Dendritic cell treated with granulocyte-macrophage colony-stimulating factor and Interleukin-4, amounts not matched to agents 40 ng/mL and 50 ng/mL, for 4 days (primary cell): ENCODE data around the gene DDX3X.
"Not testable (repeated sequence)": the region's sequence is repeated elsewhere in the genome, so short reads cannot be mapped to it uniquely, and the experiment has no call there.

Source experiments
- H3K27ac Mint-ChIP-seq: one replicate; pipeline ENCODE4 v1.8.0; 2022; ENCODE audit warnings: mild to moderate bottlenecking, mixed read lengths
- H3K27me3 Mint-ChIP-seq: one replicate; pipeline ENCODE4 v1.8.0; 2022; ENCODE audit warnings: mild to moderate bottlenecking, mixed read lengths
- H3K36me3 Mint-ChIP-seq: one replicate; pipeline ENCODE4 v1.8.0; 2022; ENCODE audit warnings: low read depth, mixed read lengths
- H3K4me1 Mint-ChIP-seq: one replicate; pipeline ENCODE4 v1.8.0; 2022; ENCODE audit warnings: low read depth, mixed read lengths
- H3K4me3 Mint-ChIP-seq: one replicate; pipeline ENCODE4 v1.8.0; 2022; ENCODE audit warnings: mild to moderate bottlenecking, moderate library complexity, mixed read lengths
- H3K9me3 Mint-ChIP-seq: one replicate; pipeline ENCODE4 v1.8.0; 2022; ENCODE audit warnings: mixed read lengths
- intact Hi-C: fragments of 100-400 bp; cut with micrococcal nuclease; formaldehyde crosslinking; loops from one replicate; pipeline ENCODE4 v1.15.0; 2022

DDX3X gene

GRCh38 chrX:41369152-41369551 lies 35.2 kb downstream of the DDX3X start:
- Mint-ChIP-seq H3K27me3 (no peaks in the 10 kb centered on the region), H3K36me3 (no peaks in the 10 kb centered on the region), H3K4me1 (no peaks in the 10 kb centered on the region), H3K9me3 (no peaks in the 10 kb centered on the region), H3K4me3 (no peak overlapping the region), H3K27ac (no peak overlapping the region)
- intact Hi-C loops: no loop called here

DNA sequence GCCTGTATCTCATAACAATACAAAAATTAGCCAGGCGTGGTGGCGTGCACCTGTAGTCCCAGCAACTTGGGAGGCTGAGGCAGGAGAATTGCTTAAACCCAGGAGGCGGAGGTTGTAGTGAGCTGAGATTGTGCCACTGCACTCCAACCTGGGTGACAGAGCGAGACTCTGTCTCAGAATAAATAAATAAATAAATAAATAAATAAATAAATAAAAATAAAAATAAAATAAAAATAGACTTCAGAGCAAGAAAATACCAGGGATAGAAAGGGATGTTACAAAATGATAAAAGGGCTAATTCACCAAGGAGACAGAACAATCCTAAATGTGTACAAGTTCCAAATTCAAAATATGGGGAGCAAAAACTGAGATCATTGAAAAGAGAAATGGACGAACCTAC lies 37.6 kb downstream of the DDX3X start:
- H3K27ac Mint-ChIP-seq, H3K27me3 Mint-ChIP-seq, intact Hi-C loops, H3K4me3 Mint-ChIP-seq, H3K9me3 Mint-ChIP-seq, H3K4me1 Mint-ChIP-seq, H3K36me3 Mint-ChIP-seq: not testable (repeated sequence)

DNA sequence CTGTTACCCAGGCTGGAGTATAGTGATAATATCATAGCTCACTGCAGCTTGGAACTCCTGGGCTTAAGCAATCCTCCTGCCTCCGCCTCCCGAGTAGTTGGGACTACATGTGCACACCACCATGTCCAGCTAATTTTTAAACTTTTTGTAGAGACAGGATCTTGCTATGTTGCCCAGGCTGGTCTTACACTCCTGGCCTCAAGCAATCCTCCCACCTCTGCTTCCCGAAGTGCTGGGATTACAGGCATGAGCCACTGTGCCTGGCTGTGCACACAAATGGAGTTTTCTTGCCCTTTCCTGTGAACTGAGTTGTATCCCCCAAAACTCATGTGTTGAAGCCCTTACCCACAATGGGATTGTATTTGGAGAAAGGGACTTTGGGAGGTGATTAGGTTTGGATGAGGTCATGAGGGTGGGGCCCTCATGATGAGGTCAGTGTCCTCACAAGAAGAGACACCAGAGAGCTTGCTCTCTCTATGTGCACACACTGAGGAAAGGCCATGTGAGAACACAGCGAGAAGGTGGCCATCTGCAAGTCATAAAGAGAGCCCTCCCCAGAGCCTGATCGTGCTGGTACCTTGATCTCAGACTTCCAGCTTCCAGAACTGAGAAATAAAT lies 40.1 kb downstream of the DDX3X start:
- Mint-ChIP-seq H3K27me3 (no peaks in the 10 kb centered on the region), H3K27ac (no peak overlapping the region), H3K4me3 (no peak overlapping the region)

GRCh38 chrX:41377624-41378023 lies 43.7 kb downstream of the DDX3X start:
- intact Hi-C loops: no loop called here
- no peak overlapping the region for H3K27ac Mint-ChIP-seq
- H3K9me3 Mint-ChIP-seq: no peaks in the 10 kb centered on the region
- no peaks in the 10 kb centered on the region for H3K27me3 Mint-ChIP-seq
- H3K4me1 Mint-ChIP-seq: peaks cover 16% of the 10 kb centered on the region
- H3K4me3 Mint-ChIP-seq: no peak overlapping the region
- no peaks in the 10 kb centered on the region for H3K36me3 Mint-ChIP-seq

More for the DNA sequence above, 40.1 kb downstream of the DDX3X start:
- no peaks in the 10 kb centered on the region for H3K36me3 Mint-ChIP-seq
- no peaks in the 10 kb centered on the region for H3K9me3 Mint-ChIP-seq
- intact Hi-C loops: no loop called here
- H3K4me1 Mint-ChIP-seq: peaks cover 11% of the 10 kb centered on the region

DNA sequence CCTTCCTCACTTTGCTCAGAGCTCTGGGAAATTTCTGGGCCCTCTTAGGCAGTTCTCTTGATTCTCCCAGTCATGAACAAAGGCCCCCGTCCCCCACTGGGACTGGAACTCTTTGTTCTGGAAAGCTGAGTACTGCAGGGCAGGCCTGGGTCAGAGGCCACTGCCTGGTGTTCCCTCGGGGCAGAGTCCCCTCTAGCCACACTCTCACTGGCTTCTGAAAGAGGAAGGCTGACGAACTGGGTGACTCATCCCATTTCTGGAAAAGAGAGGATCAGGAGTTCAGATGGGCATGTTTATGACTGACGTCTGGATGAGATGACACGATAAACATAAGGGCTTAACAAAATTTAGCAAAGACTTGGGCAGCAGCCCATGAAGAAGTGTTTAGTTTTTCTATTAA lies 47.7 kb downstream of the DDX3X start:
- no peaks in the 10 kb centered on the region for H3K27me3 Mint-ChIP-seq
- H3K36me3 Mint-ChIP-seq: no peaks in the 10 kb centered on the region
- no peak overlapping the region for H3K4me3 Mint-ChIP-seq
- H3K27ac Mint-ChIP-seq: peak overlapping the region; percentile 84
- no peaks in the 10 kb centered on the region for H3K9me3 Mint-ChIP-seq
- peaks cover 26% of the 10 kb centered on the region for H3K4me1 Mint-ChIP-seq
- intact Hi-C loops: no loop called here

DNA sequence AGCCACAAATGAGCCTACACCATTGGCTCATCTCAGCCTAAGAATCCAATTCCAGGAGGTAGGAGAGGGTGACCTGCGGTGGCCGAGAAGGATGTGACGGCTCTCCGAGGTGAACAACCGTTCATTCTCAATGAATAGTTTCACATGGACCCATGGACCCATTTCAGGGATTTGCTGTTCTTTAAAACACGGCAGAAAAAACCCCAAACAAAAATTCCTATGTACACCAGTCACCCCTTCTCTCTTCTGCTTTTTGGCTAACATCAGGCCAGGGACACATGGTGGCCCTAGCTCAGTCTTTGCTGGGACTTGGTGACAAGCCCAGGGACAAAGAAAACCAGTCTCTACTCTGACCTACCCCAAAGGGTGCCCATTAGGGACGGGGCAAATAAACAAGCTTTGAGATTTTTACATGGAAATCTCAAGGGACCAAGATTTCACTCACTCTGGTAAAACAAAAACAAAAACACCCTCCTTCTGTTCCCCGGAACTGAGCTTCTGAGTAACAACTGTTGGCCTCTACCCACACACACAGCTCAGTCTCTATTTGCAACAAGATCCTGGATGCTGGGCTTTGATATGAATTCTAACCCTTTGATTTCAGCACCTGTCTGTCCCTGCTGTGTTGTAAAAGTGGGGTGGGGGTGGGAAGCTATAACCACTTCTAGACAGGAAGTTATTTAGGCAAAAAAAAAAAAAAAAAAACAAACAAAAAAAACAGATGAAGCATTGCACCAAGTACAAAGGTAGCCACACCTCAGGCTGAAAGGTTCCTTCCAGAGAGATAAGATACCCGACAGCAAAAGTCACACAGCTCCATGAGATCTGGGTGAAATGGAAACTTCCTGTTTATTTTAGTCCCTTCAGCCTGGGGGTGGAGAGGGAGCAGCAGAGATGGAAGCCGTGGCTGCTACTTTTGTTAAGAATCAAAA lies 49.0 kb downstream of the DDX3X start:
- Mint-ChIP-seq H3K9me3 (no peaks in the 10 kb centered on the region), H3K27ac (peak overlapping the region; percentile 89)

GRCh38 chrX:41384051-41384705 lies 50.2 kb downstream of the DDX3X start:
- intact Hi-C loops: loop anchor here (2.0 kb wide), 1 partner anchor 59 kb away; no protein-coding TSS in a partner anchor
- Mint-ChIP-seq H3K27me3 (no peaks in the 10 kb centered on the region), H3K4me1 (peaks cover 26% of the 10 kb centered on the region), H3K4me3 (no peak overlapping the region), H3K36me3 (no peaks in the 10 kb centered on the region), H3K27ac (peak overlapping the region; percentile 89), H3K9me3 (no peaks in the 10 kb centered on the region)

More for the DNA sequence above, 49.0 kb downstream of the DDX3X start:
- H3K4me1 Mint-ChIP-seq: peaks cover 24% of the 10 kb centered on the region
- intact Hi-C loops: no loop called here
- no peaks in the 10 kb centered on the region for H3K27me3 Mint-ChIP-seq
- H3K4me3 Mint-ChIP-seq: peak overlapping the region; percentile 37
- H3K36me3 Mint-ChIP-seq: no peaks in the 10 kb centered on the region

- no peak overlapping the region for H3K4me3 Mint-ChIP-seq
- no peaks in the 10 kb centered on the region for H3K9me3 Mint-ChIP-seq
- no peak overlapping the region for H3K27ac Mint-ChIP-seq
- H3K4me1 Mint-ChIP-seq: peaks cover 32% of the 10 kb centered on the region
- intact Hi-C loops: no loop called here
- H3K27me3 Mint-ChIP-seq: peaks cover 2% of the 10 kb centered on the region
- H3K36me3 Mint-ChIP-seq: no peaks in the 10 kb centered on the region
These were observed 52.4 kb downstream of the DDX3X start for GRCh38 chrX:41386222-41386990.

DNA sequence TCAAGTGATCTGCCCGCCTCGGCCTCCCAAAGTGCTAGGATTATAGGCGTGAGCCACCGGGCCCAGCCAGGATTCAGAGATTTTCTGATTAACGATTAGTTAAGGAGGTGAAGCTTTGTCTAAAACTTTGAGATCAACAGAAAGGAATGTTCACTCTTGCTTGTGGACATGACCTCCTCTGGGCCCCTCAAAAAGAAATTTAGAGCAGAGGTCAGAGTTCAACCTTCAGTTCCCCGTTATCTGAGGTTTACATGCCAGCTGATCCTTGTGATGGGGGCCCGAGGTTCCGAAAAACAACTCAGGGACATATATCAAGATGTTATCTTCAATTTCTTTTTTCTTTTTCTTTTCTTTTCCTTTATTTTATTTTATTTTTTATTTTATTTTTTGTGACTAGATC lies 54.6 kb downstream of the DDX3X start:
- H3K27ac Mint-ChIP-seq: no peak overlapping the region
- intact Hi-C loops: no loop called here

DNA sequence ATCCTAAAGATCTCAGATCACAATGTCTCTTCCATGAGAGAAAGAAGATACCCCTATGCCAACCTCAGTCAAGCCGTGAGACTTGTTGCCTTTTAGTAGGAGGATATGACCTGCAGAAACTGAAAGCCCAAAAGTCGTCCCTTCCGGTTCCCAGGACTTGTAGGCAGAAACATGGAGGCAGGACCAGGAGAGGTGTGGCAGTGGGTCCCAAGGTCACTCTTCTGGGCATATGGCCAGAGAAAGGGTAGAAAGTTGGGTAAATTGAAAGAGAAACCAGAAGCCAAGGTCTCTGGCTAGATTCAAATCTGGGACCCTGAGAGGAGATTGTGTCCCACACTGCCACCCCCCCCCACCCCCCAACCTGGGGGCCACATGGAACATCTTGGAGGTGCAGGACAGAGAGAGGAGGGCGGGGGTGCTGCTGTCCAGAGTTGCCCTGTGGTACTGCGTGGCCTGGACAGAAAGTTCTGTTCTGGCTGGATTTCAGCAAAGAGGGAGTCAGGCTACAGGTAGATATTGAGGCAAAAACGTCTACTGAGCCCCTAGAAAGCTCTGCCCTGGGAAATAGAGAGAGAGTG lies 55.4 kb downstream of the DDX3X start:
- intact Hi-C loops: no loop called here
- Mint-ChIP-seq H3K36me3 (no peaks in the 10 kb centered on the region), H3K4me3 (no peak overlapping the region), H3K27me3 (peaks cover 2% of the 10 kb centered on the region), H3K9me3 (no peaks in the 10 kb centered on the region), H3K27ac (no peak overlapping the region), H3K4me1 (peaks cover 19% of the 10 kb centered on the region)

More for the DNA sequence above, 54.6 kb downstream of the DDX3X start:
- no peaks in the 10 kb centered on the region for H3K9me3 Mint-ChIP-seq
- H3K27me3 Mint-ChIP-seq: peaks cover 2% of the 10 kb centered on the region
- H3K36me3 Mint-ChIP-seq: no peaks in the 10 kb centered on the region
- no peak overlapping the region for H3K4me3 Mint-ChIP-seq
- H3K4me1 Mint-ChIP-seq: peaks cover 24% of the 10 kb centered on the region

- intact Hi-C loops, H3K4me3 Mint-ChIP-seq, H3K27ac Mint-ChIP-seq, H3K9me3 Mint-ChIP-seq, H3K36me3 Mint-ChIP-seq, H3K27me3 Mint-ChIP-seq: not testable (repeated sequence)
- H3K4me1 Mint-ChIP-seq: peaks cover 18% of the 10 kb centered on the region
These were observed 56.6 kb downstream of the DDX3X start for GRCh38 chrX:41390576-41390975.

- intact Hi-C loops: no loop called here
- Mint-ChIP-seq H3K4me3 (no peak overlapping the region), H3K4me1 (peaks cover 18% of the 10 kb centered on the region), H3K36me3 (no peaks in the 10 kb centered on the region), H3K9me3 (no peaks in the 10 kb centered on the region), H3K27me3 (peaks cover 2% of the 10 kb centered on the region), H3K27ac (no peak overlapping the region)
These were observed 57.6 kb downstream of the DDX3X start for GRCh38 chrX:41391606-41392005.

- H3K36me3 Mint-ChIP-seq: no peaks in the 10 kb centered on the region
- peaks cover 11% of the 10 kb centered on the region for H3K4me1 Mint-ChIP-seq
- intact Hi-C loops: no loop called here
- peaks cover 2% of the 10 kb centered on the region for H3K27me3 Mint-ChIP-seq
- no peak overlapping the region for H3K4me3 Mint-ChIP-seq
- H3K27ac Mint-ChIP-seq: no peak overlapping the region
- no peaks in the 10 kb centered on the region for H3K9me3 Mint-ChIP-seq
These were observed 60.3 kb downstream of the DDX3X start for GRCh38 chrX:41394293-41394692.
